Panc1 (cell line): ENCODE data around the gene IKZF3. TPM values are rescaled to one million over a fixed set of nuclear protein-coding genes. Genes with fewer than 3 reads are reported as not detected.

Experiments
- ATAC-seq: fragments of 200-7000 bp; cut with Tn5 transposase; 2 replicates; pipeline ENCODE4 v1.9.1; 2020; ENCODE audit warnings: mild to moderate bottlenecking, moderate library complexity
- BruUV-seq: library from RNA; stranded (reverse); fragments of 400-500 nt; replicated peaks from 2 replicates; lab custom pipeline; 2021; lab: Mats Ljungman, UMichigan
- CTCF ChIA-PET: fragments of 300-600 bp; sonication (Branson Sonifier 250); formaldehyde crosslinking; loops from one replicate; lab custom pipeline; 2022; ENCODE audit warnings: antibody characterized with exemption; lab: Charles Lee
- POLR2A ChIA-PET: fragments of 300-600 bp; sonication (Branson Sonifier 250); formaldehyde crosslinking; loops from one replicate; lab custom pipeline; 2022; ENCODE audit warnings: antibody characterized with exemption; lab: Charles Lee
- DNase-seq: peaks from one replicate; pipeline ENCODE4 v3.0.0-alpha.2; 2010; ENCODE audit warnings: low read depth, low spot score
- H3K27ac ChIP-seq: 2 replicates; pipeline ENCODE4 v1.5.1; 2011; ENCODE audit warnings: mild to moderate bottlenecking, low read length, inconsistent platforms
- H3K27me3 ChIP-seq: fragments of 200-500 bp; sonication (Bioruptor generic); 2 replicates; pipeline ENCODE4 v1.6.0; 2014; ENCODE audit warnings: low read length, inconsistent platforms; ENCODE audit not compliant: control insufficient read depth, insufficient read depth
- H3K36me3 ChIP-seq: fragments of 200-500 bp; sonication (Bioruptor generic); 2 replicates; pipeline ENCODE4 v1.5.1; 2014; ENCODE audit warnings: inconsistent platforms, mild to moderate bottlenecking, low read length, moderate library complexity; ENCODE audit not compliant: control insufficient read depth, insufficient read depth
- H3K4me1 ChIP-seq: 2 replicates; pipeline ENCODE4 v1.5.1; 2011; ENCODE audit warnings: inconsistent platforms, mild to moderate bottlenecking, low read length, moderate library complexity; ENCODE audit not compliant: control insufficient read depth, insufficient read depth
- H3K4me3 ChIP-seq, 2 experiments: 2 replicates each; pipeline ENCODE4 v1.5.1; 2011 to 2012; ENCODE audit warnings: low read depth in 2 of 2, low read length in 2 of 2, mild to moderate bottlenecking in 2 of 2, inconsistent platforms in 1 of 2, moderate library complexity in 1 of 2
- H3K9me3 ChIP-seq: fragments of 200-500 bp; sonication (Bioruptor generic); 2 replicates; pipeline ENCODE4 v1.5.1; 2014; ENCODE audit warnings: low read depth, mild to moderate bottlenecking, inconsistent platforms, low read length, moderate library complexity; ENCODE audit not compliant: control insufficient read depth, insufficient read depth
- CTCF ChIP-seq: fragments of 450-650 bp; IDR thresholded peaks from 2 replicates; pipeline ENCODE4 v1.5.1; 2017; ENCODE audit warnings: mild to moderate bottlenecking
- POLR2AphosphoS5 ChIP-seq: IDR thresholded peaks from 2 replicates; pipeline ENCODE4 v1.6.1; 2012; ENCODE audit warnings: mild to moderate bottlenecking, low read depth, low read length, moderate library complexity
- REST ChIP-seq, 2 experiments: IDR thresholded peaks; 2 replicates each; pipeline ENCODE4 v1.6.1; 2011 to 2012; ENCODE audit warnings: low read depth in 2 of 2, control low read depth in 1 of 2, low read length in 1 of 2, mild to moderate bottlenecking in 1 of 2, moderate library complexity in 1 of 2; ENCODE audit not compliant: insufficient read depth in 1 of 2
- SIN3A ChIP-seq: IDR thresholded peaks from 2 replicates; pipeline ENCODE4 v1.6.1; 2012; ENCODE audit warnings: low read depth, mild to moderate bottlenecking, low read length, moderate library complexity, borderline replicate concordance; ENCODE audit not compliant: insufficient read depth
- TCF7L2 ChIP-seq: IDR thresholded peaks from 2 replicates; pipeline ENCODE4 v1.6.1; 2011; ENCODE audit warnings: mild to moderate bottlenecking, low read depth, low read length, inconsistent platforms
- in situ Hi-C: cut with HindIII; loops from 2 replicates; pipeline ENCODE4 v1.10.0; 2016; ENCODE audit warnings: low sequenced_read_pairs, low pct_unique_long_range_greater_than_20kb
- intact Hi-C: fragments of 100-400 bp; cut with micrococcal nuclease; formaldehyde crosslinking; loops from one replicate; pipeline ENCODE4 v1.10.0; 2022; ENCODE audit not compliant: unreplicated experiment
- total RNA-seq: library from RNA; stranded (reverse); gene quantifications from one replicate; pipeline ENCODE4 v1.2.1, GENCODE V29; 2021; ENCODE audit not compliant: unreplicated experiment

IKZF3 gene
- total RNA-seq, 1 experiment from 2014 or later = 0.59 TPM

- DNase-seq (no peak), ATAC-seq (no peak)
- Histone ChIP-seq H3K4me1 (peaks cover 5% of the 10 kb centered on the region; the same call in 1 of the 2 replicates), H3K27me3 (no peaks in the 10 kb centered on the region), H3K4me3 (no peak overlapping the region), H3K27ac (no peak overlapping the region), H3K9me3 (no peaks in the 10 kb centered on the region), H3K36me3 (no peaks in the 10 kb centered on the region)
- ChIA-PET POLR2A (no interaction called here), CTCF (no interaction called here)
- intact Hi-C loops = no loop called here
- BruUV-seq = no TSS peak
- TF ChIP-seq SIN3A (no peak), TCF7L2 (no peak), CTCF (no peak), REST (IDR thresholded peaks at IDR 0.05; ENCODE audit: insufficient read depth in 1 of 2, low read depth in 2 of 2, low read length in 1 of 2) (no peak), POLR2AphosphoS5 (no peak)
- in situ Hi-C loops = no loop called here
These were observed 153.8 kb downstream of the IKZF3 start for GRCh38 chr17:39709998-39710964.

GRCh38 chr17:39709319-39709997 lies 154.7 kb downstream of the IKZF3 start:
- intact Hi-C loops = no loop called here
- CTCF ChIA-PET = no interaction called here
- POLR2A ChIA-PET = no interaction called here

More at GRCh38 chr17:39709319-39709997, 154.7 kb downstream of the IKZF3 start:
- no peak for DNase-seq
- in situ Hi-C loops = no loop called here
- no peaks in the 10 kb centered on the region for H3K9me3 ChIP-seq
- no peak overlapping the region for H3K4me3 ChIP-seq
- TF ChIP-seq REST (IDR thresholded peaks at IDR 0.05; ENCODE audit: insufficient read depth in 1 of 2, low read depth in 2 of 2, low read length in 1 of 2) (no peak), CTCF (no peak), POLR2AphosphoS5 (no peak), TCF7L2 (no peak), SIN3A (no peak)
- H3K4me1 ChIP-seq = peaks cover 12% of the 10 kb centered on the region; the same call in 1 of the 2 replicates
- no peaks in the 10 kb centered on the region for H3K36me3 ChIP-seq
- BruUV-seq = no TSS peak
- H3K27me3 ChIP-seq = no peaks in the 10 kb centered on the region
- ATAC-seq = no peak
- H3K27ac ChIP-seq = no peak overlapping the region
